NB4 (cell line): ENCODE data around the gene FJX1.

Experiments
- DNase-seq: peaks from one replicate; pipeline ENCODE4 v3.0.0; 2010; ENCODE audit warnings: low read depth
- H3K4me3 ChIP-seq: one replicate; pipeline ENCODE4 v1.5.1; 2011; ENCODE audit warnings: mild to moderate bottlenecking, low read depth, low read length, moderate library complexity
- MAX ChIP-seq: IDR thresholded peaks from 2 replicates; pipeline ENCODE4 v1.6.1; 2011; ENCODE audit warnings: low read depth, low read length
- MYC ChIP-seq: IDR thresholded peaks from 2 replicates; pipeline ENCODE4 v1.6.1; 2011; ENCODE audit warnings: low read depth, low read length
- POLR2A ChIP-seq: IDR thresholded peaks from 2 replicates; pipeline ENCODE4 v1.6.1; 2011; ENCODE audit warnings: mild to moderate bottlenecking; ENCODE audit not compliant: insufficient read length; ENCODE audit errors: extremely low read depth
- TF ChIP-seq, protein P1 (sequence below): IDR thresholded peaks from one replicate; pipeline ENCODE4 v1.5.1; 2012; ENCODE audit warnings: low read depth, low read length

The FJX1 gene

GRCh38 chr11:35583126-35583525 is 35.1 kb upstream of the FJX1 start:
- TF ChIP-seq MAX (no peak), MYC (no peak), POLR2A (no peak)
- TF ChIP-seq, protein P1, sequence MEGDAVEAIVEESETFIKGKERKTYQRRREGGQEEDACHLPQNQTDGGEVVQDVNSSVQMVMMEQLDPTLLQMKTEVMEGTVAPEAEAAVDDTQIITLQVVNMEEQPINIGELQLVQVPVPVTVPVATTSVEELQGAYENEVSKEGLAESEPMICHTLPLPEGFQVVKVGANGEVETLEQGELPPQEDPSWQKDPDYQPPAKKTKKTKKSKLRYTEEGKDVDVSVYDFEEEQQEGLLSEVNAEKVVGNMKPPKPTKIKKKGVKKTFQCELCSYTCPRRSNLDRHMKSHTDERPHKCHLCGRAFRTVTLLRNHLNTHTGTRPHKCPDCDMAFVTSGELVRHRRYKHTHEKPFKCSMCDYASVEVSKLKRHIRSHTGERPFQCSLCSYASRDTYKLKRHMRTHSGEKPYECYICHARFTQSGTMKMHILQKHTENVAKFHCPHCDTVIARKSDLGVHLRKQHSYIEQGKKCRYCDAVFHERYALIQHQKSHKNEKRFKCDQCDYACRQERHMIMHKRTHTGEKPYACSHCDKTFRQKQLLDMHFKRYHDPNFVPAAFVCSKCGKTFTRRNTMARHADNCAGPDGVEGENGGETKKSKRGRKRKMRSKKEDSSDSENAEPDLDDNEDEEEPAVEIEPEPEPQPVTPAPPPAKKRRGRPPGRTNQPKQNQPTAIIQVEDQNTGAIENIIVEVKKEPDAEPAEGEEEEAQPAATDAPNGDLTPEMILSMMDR: no peak

GRCh38 chr11:35583843-35584242 is 34.4 kb upstream of the FJX1 start:
- TF ChIP-seq POLR2A (no peak), MAX (no peak), MYC (no peak)
- TF ChIP-seq, protein P1: no peak
- no peak overlapping the region for H3K4me3 ChIP-seq
- no peak for DNase-seq

More at GRCh38 chr11:35583126-35583525, 35.1 kb upstream of the FJX1 start:
- H3K4me3 ChIP-seq: no peak overlapping the region
- no peak for DNase-seq

GRCh38 chr11:35584321-35584720 is 33.9 kb upstream of the FJX1 start:
- H3K4me3 ChIP-seq: no peak overlapping the region
- TF ChIP-seq MYC (no peak), POLR2A (no peak)
- DNase-seq: no peak

DNA sequence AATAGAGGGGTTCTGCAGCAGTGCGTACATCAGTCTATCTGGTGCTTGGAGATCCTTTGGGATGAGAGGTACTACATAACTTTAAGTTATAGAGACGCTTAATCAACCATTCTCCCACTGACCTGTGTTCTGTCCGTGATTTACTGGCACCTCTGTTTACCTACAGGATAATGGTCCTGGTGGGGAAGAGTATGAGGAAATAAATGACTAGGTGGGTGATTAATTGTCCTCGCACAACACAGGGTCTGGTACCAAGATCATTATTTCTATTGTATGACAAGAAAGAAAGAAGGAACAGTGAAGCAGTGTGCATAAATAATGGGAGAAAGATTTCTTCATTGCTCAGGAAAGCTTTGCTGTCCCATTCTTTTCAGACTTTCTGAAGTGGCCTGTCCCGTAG is 32.8 kb upstream of the FJX1 start:
- no peak for TF ChIP-seq MYC
- TF ChIP-seq, protein P1: no peak
- no peak for TF ChIP-seq MAX
- TF ChIP-seq POLR2A: no peak
- H3K4me3 ChIP-seq: no peak overlapping the region
- DNase-seq: no peak

- TF ChIP-seq, protein P1: no peak
- TF ChIP-seq MAX (no peak), MYC (no peak), POLR2A (no peak)
- no peak for DNase-seq
- H3K4me3 ChIP-seq: no peak overlapping the region
Measured at GRCh38 chr11:35586222-35586621, 32.0 kb upstream of the FJX1 start.

DNA sequence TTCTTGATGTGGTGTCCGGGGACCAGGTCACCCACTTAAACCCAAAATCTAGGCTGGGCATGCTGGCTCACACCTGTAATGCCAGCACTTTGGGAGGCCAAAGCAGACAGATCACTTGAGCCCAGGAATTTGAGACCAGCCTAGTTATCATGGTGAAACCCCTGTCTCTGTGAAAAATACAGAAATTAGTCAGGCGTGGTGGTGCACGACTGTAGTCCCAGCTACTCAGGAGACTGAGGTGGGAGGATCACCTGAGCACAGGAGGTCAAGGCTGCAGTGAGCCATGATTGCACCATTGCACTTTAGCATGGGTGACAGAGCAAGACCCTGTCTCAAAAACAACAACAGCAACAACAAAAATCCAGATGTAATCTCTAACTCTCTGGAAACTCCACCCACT is 30.3 kb upstream of the FJX1 start:
- no peak overlapping the region for H3K4me3 ChIP-seq
- TF ChIP-seq MAX: no peak
- no peak for TF ChIP-seq MYC
- TF ChIP-seq, protein P1: no peak
- no peak for TF ChIP-seq POLR2A
- DNase-seq: no peak
